Measurements from ENCODE around the gene DCP2. TPM values are rescaled to one million over a fixed set of nuclear protein-coding genes. Genes with fewer than 3 reads are reported as not detected.

Gene DCP2
- total and polyA plus RNA-seq, 2 experiments from 2014 or later, result 8.1 to 17.4 TPM

- H2AFZ ChIP-seq, result no peak overlapping the region
- in situ Hi-C loops (cut with MboI), result no loop called here
Measured at GRCh38 chr5:112938286-112938685, 38.3 kb upstream of the DCP2 start.

GRCh38 chr5:112940670-112941069 lies 35.9 kb upstream of the DCP2 start:
- Histone ChIP-seq H2AFZ (no peak overlapping the region), H3K9me3 (ENCODE audit: low read depth) (no peaks in the 10 kb centered on the region), H3K4me3 (no peak overlapping the region), H3K27ac (no peak overlapping the region), H4K20me1 (ENCODE audit: insufficient read depth) (no peaks in the 10 kb centered on the region), H3K4me1 (ENCODE audit: insufficient read depth) (no peaks in the 10 kb centered on the region), H3K4me2 (ENCODE audit: unreplicated experiment) (no peak overlapping the region), H3K36me3 (ENCODE audit: low read depth) (no peaks in the 10 kb centered on the region), H3K79me2 (ENCODE audit: insufficient read depth) (no peaks in the 10 kb centered on the region), H3F3A (ENCODE audit: insufficient read depth) (no peaks in the 10 kb centered on the region), H3K27me3 (replicated peaks; ENCODE audit: insufficient read depth) (peaks cover 4% of the 10 kb centered on the region; the same call in 1 of the 2 replicates), H3K9me2 (ENCODE audit: insufficient read depth) (no peaks in the 10 kb centered on the region), H3K9ac (no peak overlapping the region)
- no peak for DNase-seq
- in situ Hi-C loops (cut with MboI), result no loop called here
- no peak for TF ChIP-seq EZH2 (IDR thresholded peaks at IDR 0.05; ENCODE audit: insufficient read depth, poor library complexity, severe bottlenecking)
- no peak for TF ChIP-seq EZH2phosphoT487 (IDR thresholded peaks at IDR 0.05; ENCODE audit: insufficient read depth, low read depth)
- 67 to 75% methylated on average over 2 of the region's 2 CpGs for WGBS, 2 experiments (ENCODE audit: low coverage in 1 of 2, low lambda C conversion rate in 2 of 2, missing lambda C conversion rate in 2 of 2)

More at GRCh38 chr5:112938286-112938685, 38.3 kb upstream of the DCP2 start:
- peaks cover 11% of the 10 kb centered on the region; the same call in 1 of the 2 replicates for H3F3A ChIP-seq (ENCODE audit: insufficient read depth)
- no peak overlapping the region for H3K4me3 ChIP-seq
- no peaks in the 10 kb centered on the region for H3K9me3 ChIP-seq (ENCODE audit: low read depth)
- no peak overlapping the region for H3K4me2 ChIP-seq (ENCODE audit: unreplicated experiment)
- H3K9ac ChIP-seq, result no peak overlapping the region
- no peaks in the 10 kb centered on the region for H3K79me2 ChIP-seq (ENCODE audit: insufficient read depth)
- TF ChIP-seq EZH2phosphoT487 (IDR thresholded peaks at IDR 0.05; ENCODE audit: insufficient read depth, low read depth) (no peak), EZH2 (IDR thresholded peaks at IDR 0.05; ENCODE audit: insufficient read depth, poor library complexity, severe bottlenecking) (no peak)
- H3K4me1 ChIP-seq (ENCODE audit: insufficient read depth), result peaks cover 12% of the 10 kb centered on the region; the same call in 1 of the 2 replicates
- no peaks in the 10 kb centered on the region for H3K36me3 ChIP-seq (ENCODE audit: low read depth)
- no peak overlapping the region for H3K27ac ChIP-seq
- H4K20me1 ChIP-seq (ENCODE audit: insufficient read depth), result no peaks in the 10 kb centered on the region
- DNase-seq, result no peak
- 86 to 90% methylated on average over 7 to 8 of the region's 8 CpGs for WGBS, 2 experiments (ENCODE audit: low coverage in 1 of 2, low lambda C conversion rate in 2 of 2, missing lambda C conversion rate in 2 of 2)
- no peaks in the 10 kb centered on the region for H3K27me3 ChIP-seq (replicated peaks; ENCODE audit: insufficient read depth)
- H3K9me2 ChIP-seq (ENCODE audit: insufficient read depth), result no peaks in the 10 kb centered on the region

- TF ChIP-seq EZH2phosphoT487 (IDR thresholded peaks at IDR 0.05; ENCODE audit: insufficient read depth, low read depth) (no peak), EZH2 (IDR thresholded peaks at IDR 0.05; ENCODE audit: insufficient read depth, poor library complexity, severe bottlenecking) (no peak)
- Histone ChIP-seq H3K4me2 (ENCODE audit: unreplicated experiment) (no peak overlapping the region), H3K9me2 (ENCODE audit: insufficient read depth) (no peaks in the 10 kb centered on the region), H4K20me1 (ENCODE audit: insufficient read depth) (no peaks in the 10 kb centered on the region), H3K9ac (no peak overlapping the region), H3K4me3 (no peak overlapping the region), H3K9me3 (ENCODE audit: low read depth) (no peaks in the 10 kb centered on the region), H3F3A (ENCODE audit: insufficient read depth) (no peaks in the 10 kb centered on the region), H2AFZ (no peak overlapping the region), H3K79me2 (ENCODE audit: insufficient read depth) (no peaks in the 10 kb centered on the region), H3K27me3 (replicated peaks; ENCODE audit: insufficient read depth) (peaks cover 15% of the 10 kb centered on the region), H3K27ac (no peak overlapping the region), H3K4me1 (ENCODE audit: insufficient read depth) (no peaks in the 10 kb centered on the region), H3K36me3 (ENCODE audit: low read depth) (no peaks in the 10 kb centered on the region)
- no peak for DNase-seq
- WGBS, 2 experiments (ENCODE audit: low coverage in 1 of 2, low lambda C conversion rate in 2 of 2, missing lambda C conversion rate in 2 of 2), result 96 to 100% methylated on average over 1 of the region's 1 CpG
- in situ Hi-C loops (cut with MboI), result no loop called here
Measured at GRCh38 chr5:112948458-112948857, 28.1 kb upstream of the DCP2 start.

GRCh38 chr5:112951124-112951702 lies 25.4 kb upstream of the DCP2 start:
- in situ Hi-C loops (cut with MboI), result loop anchor here (25.0 kb wide), 1 partner anchor 389 kb away; no protein-coding TSS in a partner anchor

More at GRCh38 chr5:112951124-112951702, 25.4 kb upstream of the DCP2 start:
- Histone ChIP-seq H3K79me2 (ENCODE audit: insufficient read depth) (no peaks in the 10 kb centered on the region), H3K27ac (no peak overlapping the region), H3K27me3 (replicated peaks; ENCODE audit: insufficient read depth) (peaks cover 15% of the 10 kb centered on the region), H3F3A (ENCODE audit: insufficient read depth) (no peaks in the 10 kb centered on the region), H3K4me3 (no peak overlapping the region), H3K9me2 (ENCODE audit: insufficient read depth) (no peaks in the 10 kb centered on the region), H2AFZ (no peak overlapping the region), H3K4me1 (ENCODE audit: insufficient read depth) (no peaks in the 10 kb centered on the region), H3K9me3 (ENCODE audit: low read depth) (no peaks in the 10 kb centered on the region), H3K36me3 (ENCODE audit: low read depth) (no peaks in the 10 kb centered on the region), H3K4me2 (ENCODE audit: unreplicated experiment) (no peak overlapping the region), H3K9ac (no peak overlapping the region), H4K20me1 (ENCODE audit: insufficient read depth) (no peaks in the 10 kb centered on the region)
- TF ChIP-seq EZH2 (IDR thresholded peaks at IDR 0.05; ENCODE audit: insufficient read depth, poor library complexity, severe bottlenecking), result no peak
- no peak for TF ChIP-seq EZH2phosphoT487 (IDR thresholded peaks at IDR 0.05; ENCODE audit: insufficient read depth, low read depth)
- DNase-seq, result no peak
- 82 to 87% methylated on average over 12 of the region's 12 CpGs for WGBS, 2 experiments (ENCODE audit: low coverage in 1 of 2, low lambda C conversion rate in 2 of 2, missing lambda C conversion rate in 2 of 2)
